IPS DF 4.7 (cell line): ENCODE results near the gene TEX38.
"Not testable (repeated sequence)": the region's sequence is repeated elsewhere in the genome, so short reads cannot be mapped to it uniquely, and the experiment has no call there.

Experiments used
- DNase-seq: peaks from one replicate; pipeline ENCODE4 v3.0.0-alpha.2; 2013; ENCODE audit warnings: low spot score; ENCODE audit errors: extremely low read depth

Gene TEX38

GRCh38 chr1:46671554-46671953 lies at the start of gene TEX38:
TSS of gene TEX38 (plus strand) at chr1:46671854. CDS start at chr1:46671935, 81 bp downstream.
- DNase-seq = no peak

- DNase-seq = no peak
These were observed 49.7 kb upstream of the TEX38 start for GRCh38 chr1:46621930-46622329.

GRCh38 chr1:46622344-46622743 lies 49.3 kb upstream of the TEX38 start:
- DNase-seq = no peak

GRCh38 chr1:46623743-46624644 lies 47.7 kb upstream of the TEX38 start:
- no peak for DNase-seq

- DNase-seq = no peak
These were observed 40.9 kb upstream of the TEX38 start for GRCh38 chr1:46630719-46631118.

- DNase-seq = no peak
These were observed 36.4 kb upstream of the TEX38 start for GRCh38 chr1:46635205-46635604.

GRCh38 chr1:46637444-46638083 lies 34.1 kb upstream of the TEX38 start:
- no peak for DNase-seq

- no peak for DNase-seq
These were observed 32.7 kb upstream of the TEX38 start for GRCh38 chr1:46638921-46639320.

- no peak for DNase-seq
These were observed 32.1 kb upstream of the TEX38 start for GRCh38 chr1:46639547-46639946.

GRCh38 chr1:46642115-46642680 lies 29.5 kb upstream of the TEX38 start:
- DNase-seq = no peak

- DNase-seq = no peak
These were observed 28.3 kb upstream of the TEX38 start for GRCh38 chr1:46643368-46643775.

GRCh38 chr1:46645815-46646214 lies 25.8 kb upstream of the TEX38 start:
- no peak for DNase-seq

- no peak for DNase-seq
These were observed 25.3 kb upstream of the TEX38 start for GRCh38 chr1:46646331-46646730.

GRCh38 chr1:46646844-46647243 lies 24.8 kb upstream of the TEX38 start:
- no peak for DNase-seq

- no peak for DNase-seq
These were observed 24.0 kb upstream of the TEX38 start for GRCh38 chr1:46647611-46648010.

- DNase-seq = no peak
These were observed 21.9 kb upstream of the TEX38 start for GRCh38 chr1:46649764-46650163.

- no peak for DNase-seq
These were observed 21.2 kb upstream of the TEX38 start for GRCh38 chr1:46650491-46650890.

GRCh38 chr1:46651152-46651551 lies 20.5 kb upstream of the TEX38 start:
- not testable (repeated sequence) for DNase-seq

GRCh38 chr1:46652321-46653100 lies 19.1 kb upstream of the TEX38 start:
- no peak for DNase-seq

- no peak for DNase-seq
These were observed 18.2 kb upstream of the TEX38 start for GRCh38 chr1:46653405-46653958.

- no peak for DNase-seq
These were observed 17.6 kb upstream of the TEX38 start for GRCh38 chr1:46654012-46654411.
